Panc1 (cell line): ENCODE measurements around the gene RBM11.

Experiments used
- TF ChIP-seq, protein P1 (sequence below): fragments of 450-650 bp; IDR thresholded peaks from 2 replicates; pipeline ENCODE4 v1.5.1; 2017; ENCODE audit warnings: mild to moderate bottlenecking
- TF ChIP-seq, protein P2 (sequence below), 2 experiments: IDR thresholded peaks; 2 replicates each; pipeline ENCODE4 v1.6.1; 2011 to 2012; ENCODE audit warnings: low read depth in 2 of 2, control low read depth in 1 of 2, low read length in 1 of 2, mild to moderate bottlenecking in 1 of 2, moderate library complexity in 1 of 2; ENCODE audit not compliant: insufficient read depth in 1 of 2

GRCh38 chr21:14229399-14229798, 13.4 kb downstream of the RBM11 start:
- TF ChIP-seq, protein P1, sequence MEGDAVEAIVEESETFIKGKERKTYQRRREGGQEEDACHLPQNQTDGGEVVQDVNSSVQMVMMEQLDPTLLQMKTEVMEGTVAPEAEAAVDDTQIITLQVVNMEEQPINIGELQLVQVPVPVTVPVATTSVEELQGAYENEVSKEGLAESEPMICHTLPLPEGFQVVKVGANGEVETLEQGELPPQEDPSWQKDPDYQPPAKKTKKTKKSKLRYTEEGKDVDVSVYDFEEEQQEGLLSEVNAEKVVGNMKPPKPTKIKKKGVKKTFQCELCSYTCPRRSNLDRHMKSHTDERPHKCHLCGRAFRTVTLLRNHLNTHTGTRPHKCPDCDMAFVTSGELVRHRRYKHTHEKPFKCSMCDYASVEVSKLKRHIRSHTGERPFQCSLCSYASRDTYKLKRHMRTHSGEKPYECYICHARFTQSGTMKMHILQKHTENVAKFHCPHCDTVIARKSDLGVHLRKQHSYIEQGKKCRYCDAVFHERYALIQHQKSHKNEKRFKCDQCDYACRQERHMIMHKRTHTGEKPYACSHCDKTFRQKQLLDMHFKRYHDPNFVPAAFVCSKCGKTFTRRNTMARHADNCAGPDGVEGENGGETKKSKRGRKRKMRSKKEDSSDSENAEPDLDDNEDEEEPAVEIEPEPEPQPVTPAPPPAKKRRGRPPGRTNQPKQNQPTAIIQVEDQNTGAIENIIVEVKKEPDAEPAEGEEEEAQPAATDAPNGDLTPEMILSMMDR = no peak
- TF ChIP-seq, protein P2, sequence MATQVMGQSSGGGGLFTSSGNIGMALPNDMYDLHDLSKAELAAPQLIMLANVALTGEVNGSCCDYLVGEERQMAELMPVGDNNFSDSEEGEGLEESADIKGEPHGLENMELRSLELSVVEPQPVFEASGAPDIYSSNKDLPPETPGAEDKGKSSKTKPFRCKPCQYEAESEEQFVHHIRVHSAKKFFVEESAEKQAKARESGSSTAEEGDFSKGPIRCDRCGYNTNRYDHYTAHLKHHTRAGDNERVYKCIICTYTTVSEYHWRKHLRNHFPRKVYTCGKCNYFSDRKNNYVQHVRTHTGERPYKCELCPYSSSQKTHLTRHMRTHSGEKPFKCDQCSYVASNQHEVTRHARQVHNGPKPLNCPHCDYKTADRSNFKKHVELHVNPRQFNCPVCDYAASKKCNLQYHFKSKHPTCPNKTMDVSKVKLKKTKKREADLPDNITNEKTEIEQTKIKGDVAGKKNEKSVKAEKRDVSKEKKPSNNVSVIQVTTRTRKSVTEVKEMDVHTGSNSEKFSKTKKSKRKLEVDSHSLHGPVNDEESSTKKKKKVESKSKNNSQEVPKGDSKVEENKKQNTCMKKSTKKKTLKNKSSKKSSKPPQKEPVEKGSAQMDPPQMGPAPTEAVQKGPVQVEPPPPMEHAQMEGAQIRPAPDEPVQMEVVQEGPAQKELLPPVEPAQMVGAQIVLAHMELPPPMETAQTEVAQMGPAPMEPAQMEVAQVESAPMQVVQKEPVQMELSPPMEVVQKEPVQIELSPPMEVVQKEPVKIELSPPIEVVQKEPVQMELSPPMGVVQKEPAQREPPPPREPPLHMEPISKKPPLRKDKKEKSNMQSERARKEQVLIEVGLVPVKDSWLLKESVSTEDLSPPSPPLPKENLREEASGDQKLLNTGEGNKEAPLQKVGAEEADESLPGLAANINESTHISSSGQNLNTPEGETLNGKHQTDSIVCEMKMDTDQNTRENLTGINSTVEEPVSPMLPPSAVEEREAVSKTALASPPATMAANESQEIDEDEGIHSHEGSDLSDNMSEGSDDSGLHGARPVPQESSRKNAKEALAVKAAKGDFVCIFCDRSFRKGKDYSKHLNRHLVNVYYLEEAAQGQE (IDR thresholded peaks at IDR 0.05; ENCODE audit: insufficient read depth in 1 of 2, low read depth in 2 of 2, low read length in 1 of 2) = no peak
